Ascending aorta (tissue), 2 donors: ENCODE measurements around the gene CCDC89. TPM values are rescaled to one million over a fixed set of nuclear protein-coding genes. Genes with fewer than 3 reads are reported as not detected.

Source experiments
- DNase-seq, 2 donors: peaks; one replicate each; pipeline ENCODE4 v3.0.0-alpha.2; 2019; ENCODE audit warnings: low spot score in 2 of 2
- H3K27ac ChIP-seq, 2 donors: fragments of 200-600 bp; sonication (generic); one replicate each; pipeline ENCODE4 v1.5.1; 2016 to 2017; ENCODE audit warnings: mild to moderate bottlenecking in 1 of 2
- H3K27me3 ChIP-seq: fragments of 200-600 bp; sonication (generic); one replicate; pipeline ENCODE4 v1.5.1; 2017
- H3K36me3 ChIP-seq, 2 donors: fragments of 200-600 bp; sonication (generic); one replicate each; pipeline ENCODE4 v1.5.1; 2016
- H3K4me1 ChIP-seq, 2 donors: fragments of 200-600 bp; sonication (generic); one replicate each; pipeline ENCODE4 v1.5.1; 2016 to 2017; ENCODE audit warnings: mild to moderate bottlenecking in 1 of 2
- H3K4me3 ChIP-seq, 2 donors: fragments of 200-600 bp; sonication (generic); one replicate each; pipeline ENCODE4 v1.5.1; 2016 to 2017; ENCODE audit warnings: mild to moderate bottlenecking in 1 of 2
- H3K9me3 ChIP-seq, 2 donors: fragments of 200-600 bp; sonication (generic); one replicate each; pipeline ENCODE4 v1.5.1; 2016
- CTCF ChIP-seq, 3 experiments: fragments of 200-600 bp in 2 of 3; fragments of 450-650 bp in 1 of 3; sonication (generic) in 2 of 3; IDR thresholded peaks; one replicate each; pipeline ENCODE4 v1.5.1; 2016 to 2019; ENCODE audit warnings: antibody characterized with exemption in 3 of 3, mild to moderate bottlenecking in 1 of 3, moderate library complexity in 1 of 3
- intact Hi-C: fragments of 100-400 bp; cut with DNase I; formaldehyde crosslinking; loops from one replicate; pipeline ENCODE4 v1.15.1; 2023
- total RNA-seq: library from RNA; depleted of rRNA; stranded (reverse); fragments of >200 nt; gene quantifications from one replicate; pipeline ENCODE4 v1.1.0, GENCODE V29; 2016

Gene CCDC89
- total RNA-seq, 1 donor from 2014 or later = 16.6 TPM

- TF ChIP-seq CTCF (IDR thresholded peaks at IDR 0.05) = no peak
- peak overlapping the region; percentile 61 to 84 for H3K4me3 ChIP-seq
- H3K27ac ChIP-seq = peak overlapping the region; percentile 81 to 86
- H3K27me3 ChIP-seq = no peaks in the 10 kb centered on the region
- peaks cover 3 to 7% of the 10 kb centered on the region in 2 donors for H3K4me1 ChIP-seq
- no peak for DNase-seq
- H3K9me3 ChIP-seq = no peaks in the 10 kb centered on the region
- no peaks in the 10 kb centered on the region for H3K36me3 ChIP-seq
- intact Hi-C loops = loop anchor here (1.0 kb wide), 2 partner anchors 17 to 19 kb away; partner anchors contain the start of gene TMEM126B
Observed at GRCh38 chr11:85647078-85647477, 38.9 kb downstream of the CCDC89 start.

GRCh38 chr11:85643191-85643614, 42.8 kb downstream of the CCDC89 start:
- Histone ChIP-seq H3K4me3 (no peak overlapping the region), H3K27me3 (no peaks in the 10 kb centered on the region), H3K9me3 (no peaks in the 10 kb centered on the region), H3K27ac (no peak overlapping the region), H3K4me1 (no peaks in the 10 kb centered on the region), H3K36me3 (no peaks in the 10 kb centered on the region)
- DNase-seq = no peak
- no peak for TF ChIP-seq CTCF (IDR thresholded peaks at IDR 0.05)
- intact Hi-C loops = no loop called here

- H3K36me3 ChIP-seq = peaks cover 18 to 41% of the 10 kb centered on the region in 2 donors
Observed at GRCh38 chr11:85634747-85635146, 51.2 kb downstream of the CCDC89 start.

More at GRCh38 chr11:85634747-85635146, 51.2 kb downstream of the CCDC89 start:
- DNase-seq = no peak
- Histone ChIP-seq H3K27ac (no peak overlapping the region), H3K9me3 (no peaks in the 10 kb centered on the region), H3K4me3 (no peak overlapping the region), H3K27me3 (no peaks in the 10 kb centered on the region), H3K4me1 (peaks cover 0 to 6% of the 10 kb centered on the region in 2 donors)
- intact Hi-C loops = no loop called here
- no peak for TF ChIP-seq CTCF (IDR thresholded peaks at IDR 0.05)

Other genes starting within 250 kb of the CCDC89 start
- gene DLG2, start 58.9 kb downstream of the CCDC89 start, total RNA-seq = 0.43 TPM
- 76.4 TPM for gene TMEM126B, start 57.6 kb downstream of the CCDC89 start, total RNA-seq
- 6.8 TPM for gene TMEM126A, start 38.2 kb downstream of the CCDC89 start, total RNA-seq
- 29.7 TPM for gene CREBZF, start 21.1 kb downstream of the CCDC89 start, total RNA-seq
- 151 TPM for gene SYTL2, start 124.9 kb upstream of the CCDC89 start, total RNA-seq
- gene CCDC83, start 169.2 kb upstream of the CCDC89 start, total RNA-seq = not detected